HepG2 (cell line): ENCODE results near the gene PSKH1. TPM values are rescaled to one million over a fixed set of nuclear protein-coding genes. Genes with fewer than 3 reads are reported as not detected.

ENCODE experiments used
- ARNTL ChIP-seq: sonication (generic); formaldehyde crosslinking; IDR thresholded peaks from 2 replicates; pipeline ENCODE4 v1.4.0; 2020; ENCODE audit warnings: mild to moderate bottlenecking, missing genetic modification reagents
- ATRX ChIP-seq: sonication (generic); formaldehyde crosslinking; IDR thresholded peaks from 2 replicates; pipeline ENCODE4 v1.4.0; 2020; ENCODE audit warnings: missing genetic modification reagents, borderline replicate concordance
- CC2D1A ChIP-seq: sonication (generic); formaldehyde crosslinking; IDR thresholded peaks from 2 replicates; pipeline ENCODE4 v1.8.1; 2023; ENCODE audit warnings: mild to moderate bottlenecking, missing genetic modification reagents
- HOXA7 ChIP-seq: sonication (generic); formaldehyde crosslinking; IDR thresholded peaks from 2 replicates; pipeline ENCODE4 v1.8.1; 2022; ENCODE audit warnings: mild to moderate bottlenecking, missing genetic modification reagents, moderate library complexity
- NFKB2 ChIP-seq: sonication (generic); formaldehyde crosslinking; IDR thresholded peaks from 2 replicates; pipeline ENCODE4 v1.4.0; 2020; ENCODE audit warnings: missing genetic modification reagents, borderline replicate concordance
- REXO4 ChIP-seq: sonication (generic); formaldehyde crosslinking; IDR thresholded peaks from 2 replicates; pipeline ENCODE4 v1.8.0; 2022; ENCODE audit warnings: missing genetic modification reagents, mild to moderate bottlenecking, borderline replicate concordance
- TOE1 ChIP-seq: sonication (generic); formaldehyde crosslinking; IDR thresholded peaks from 2 replicates; pipeline ENCODE4 v1.4.0; 2020; ENCODE audit warnings: mild to moderate bottlenecking, missing genetic modification reagents
- TSC22D2 ChIP-seq: sonication (generic); formaldehyde crosslinking; IDR thresholded peaks from 2 replicates; pipeline ENCODE4 v1.5.1; 2020; ENCODE audit warnings: missing genetic modification reagents, mild to moderate bottlenecking, borderline replicate concordance
- U2AF1 ChIP-seq: fragments of 200-400 bp; formaldehyde crosslinking; optimal IDR thresholded peaks from 2 replicates; pipeline ENCODE3; 2017; ENCODE audit warnings: mild to moderate bottlenecking, low read depth, low read length
- XRCC5 ChIP-seq: fragments of 200-400 bp; formaldehyde crosslinking; optimal IDR thresholded peaks from 2 replicates; pipeline ENCODE3; 2017; ENCODE audit warnings: mild to moderate bottlenecking, low read length
- YEATS4 ChIP-seq: sonication (generic); formaldehyde crosslinking; IDR thresholded peaks from 2 replicates; pipeline ENCODE4 v1.4.0; 2020; ENCODE audit warnings: missing genetic modification reagents, borderline replicate concordance
- ZNF567 ChIP-seq: sonication (generic); formaldehyde crosslinking; IDR thresholded peaks from 2 replicates; pipeline ENCODE4 v1.8.1; 2023; ENCODE audit warnings: mild to moderate bottlenecking, missing genetic modification reagents, borderline replicate concordance
- ZNF713 ChIP-seq: sonication (generic); formaldehyde crosslinking; IDR thresholded peaks from 2 replicates; pipeline ENCODE4 v1.4.0; 2020; ENCODE audit warnings: mild to moderate bottlenecking, missing genetic modification reagents
- ZNF761 ChIP-seq: sonication (generic); formaldehyde crosslinking; conservative IDR thresholded peaks from 2 replicates; pipeline ENCODE4 v1.4.0; 2020; ENCODE audit warnings: mild to moderate bottlenecking, missing genetic modification reagents
- polyA plus RNA-seq, 8 experiments: library from polyadenylated mRNA; depleted of rRNA in 3 of 8; stranded (reverse) in 7 of 8; unstranded in 1 of 8; fragments of >200 nt; fragmentation: Illumina TruSeq in 4 of 8; extraction: Trizol in 4 of 8; gene quantifications; 2 replicates each; pipeline versions ENCODE4 v1.2.1 to v1.2.3, GENCODE V29; 2011 to 2016; ENCODE audit warnings: low read depth in 4 of 8, missing spikeins in 1 of 8, mixed read lengths in 1 of 8; ENCODE audit not compliant: insufficient read depth in 1 of 8
- total RNA-seq, 5 experiments: library from RNA; depleted of rRNA; stranded (reverse); fragments of >200 nt; fragmentation: Illumina TruSeq; extraction: Trizol; gene quantifications; 2 replicates each; pipeline ENCODE4 v1.2.3, GENCODE V29; 2016; ENCODE audit warnings: low read depth in 1 of 5
- TF ChIP-seq, protein P1 (sequence below): sonication (generic); formaldehyde crosslinking; IDR thresholded peaks from 2 replicates; pipeline ENCODE4 v1.5.0; 2020; ENCODE audit warnings: missing genetic modification reagents
- TF ChIP-seq, protein P2 (sequence below): sonication (generic); formaldehyde crosslinking; IDR thresholded peaks from 2 replicates; pipeline ENCODE4 v1.4.0; 2020; ENCODE audit warnings: mild to moderate bottlenecking, missing genetic modification reagents
- TF ChIP-seq, protein P3 (sequence below): sonication (generic); formaldehyde crosslinking; IDR thresholded peaks from 2 replicates; pipeline ENCODE4 v1.4.0; 2020; ENCODE audit warnings: missing genetic modification reagents
- TF ChIP-seq, protein P4 (sequence below): sonication (generic); formaldehyde crosslinking; IDR thresholded peaks from 2 replicates; pipeline ENCODE4 v1.4.0; 2020; ENCODE audit warnings: missing genetic modification reagents
- TF ChIP-seq, protein P5 (sequence below): sonication (generic); formaldehyde crosslinking; IDR thresholded peaks from 2 replicates; pipeline ENCODE4 v1.5.0; 2020; ENCODE audit warnings: mild to moderate bottlenecking, missing genetic modification reagents

The PSKH1 gene
- total and polyA plus RNA-seq, 2 of the 13 experiments (the other 11 are each of a cell fraction or from before 2014, with no cell fraction given) = 8.4 to 19.1 TPM

DNA sequence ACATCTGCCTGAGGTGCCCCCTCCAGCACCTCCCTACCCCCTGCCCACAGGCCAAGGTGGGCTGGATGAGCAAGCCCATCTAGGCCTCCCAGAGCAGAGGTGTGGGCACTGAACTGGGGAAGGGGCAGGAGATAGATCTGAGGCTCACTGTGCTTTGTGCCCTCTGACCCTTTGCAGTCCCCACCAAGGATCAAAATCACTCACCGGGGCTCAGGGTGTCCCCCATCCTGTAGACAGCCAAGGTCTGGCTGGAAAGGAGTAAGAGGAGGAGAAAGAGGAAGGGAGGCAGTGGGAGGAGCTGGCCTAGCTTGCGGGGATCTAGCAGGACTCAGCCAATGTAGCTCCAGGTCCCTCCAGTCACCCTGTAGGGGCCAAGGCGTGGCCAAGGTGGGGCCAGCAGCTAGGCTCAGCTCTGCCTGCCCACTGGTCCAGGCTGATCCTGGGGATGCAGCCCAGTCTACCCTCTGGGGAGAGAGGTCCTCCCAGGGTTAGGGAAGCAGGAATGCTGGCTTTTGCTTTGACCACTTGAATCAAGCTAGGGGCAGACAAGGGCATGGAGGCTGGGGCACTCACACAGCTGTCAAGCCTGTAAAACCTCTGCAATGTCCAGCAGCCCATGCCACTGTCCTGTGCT, 73.6 kb downstream of the PSKH1 start (continued):
- TF ChIP-seq HOXA7 (no peak), YEATS4 (0 out of 2 replicates have a peak, but pooled peaks have one; percentile 39), ARNTL (0 out of 2 replicates have a peak, but pooled peaks have one; percentile 49), U2AF1 (no peak), REXO4 (CRISPR knock-in tag) (no peak), XRCC5 (peak; percentile 55), TSC22D2 (CRISPR knock-in tag) (0 out of 2 replicates have a peak, but pooled peaks have one; percentile 17), TOE1 (CRISPR knock-in tag) (no peak), ATRX (CRISPR knock-in tag) (no peak), ZNF567 (no peak), ZNF761 (CRISPR knock-in tag) (no peak), CC2D1A (CRISPR knock-in tag) (0 out of 2 replicates have a peak, but pooled peaks have one; percentile 6), NFKB2 (CRISPR knock-in tag) (peak; percentile 44; the same call in 1 of the 2 replicates), ZNF713 (0 out of 2 replicates have a peak, but pooled peaks have one; percentile 57)
- TF ChIP-seq, protein P1, sequence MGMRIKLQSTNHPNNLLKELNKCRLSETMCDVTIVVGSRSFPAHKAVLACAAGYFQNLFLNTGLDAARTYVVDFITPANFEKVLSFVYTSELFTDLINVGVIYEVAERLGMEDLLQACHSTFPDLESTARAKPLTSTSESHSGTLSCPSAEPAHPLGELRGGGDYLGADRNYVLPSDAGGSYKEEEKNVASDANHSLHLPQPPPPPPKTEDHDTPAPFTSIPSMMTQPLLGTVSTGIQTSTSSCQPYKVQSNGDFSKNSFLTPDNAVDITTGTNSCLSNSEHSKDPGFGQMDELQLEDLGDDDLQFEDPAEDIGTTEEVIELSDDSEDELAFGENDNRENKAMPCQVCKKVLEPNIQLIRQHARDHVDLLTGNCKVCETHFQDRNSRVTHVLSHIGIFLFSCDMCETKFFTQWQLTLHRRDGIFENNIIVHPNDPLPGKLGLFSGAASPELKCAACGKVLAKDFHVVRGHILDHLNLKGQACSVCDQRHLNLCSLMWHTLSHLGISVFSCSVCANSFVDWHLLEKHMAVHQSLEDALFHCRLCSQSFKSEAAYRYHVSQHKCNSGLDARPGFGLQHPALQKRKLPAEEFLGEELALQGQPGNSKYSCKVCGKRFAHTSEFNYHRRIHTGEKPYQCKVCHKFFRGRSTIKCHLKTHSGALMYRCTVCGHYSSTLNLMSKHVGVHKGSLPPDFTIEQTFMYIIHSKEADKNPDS (CRISPR knock-in tag) = 0 out of 2 replicates have a peak, but pooled peaks have one; percentile 8
- TF ChIP-seq, protein P2, sequence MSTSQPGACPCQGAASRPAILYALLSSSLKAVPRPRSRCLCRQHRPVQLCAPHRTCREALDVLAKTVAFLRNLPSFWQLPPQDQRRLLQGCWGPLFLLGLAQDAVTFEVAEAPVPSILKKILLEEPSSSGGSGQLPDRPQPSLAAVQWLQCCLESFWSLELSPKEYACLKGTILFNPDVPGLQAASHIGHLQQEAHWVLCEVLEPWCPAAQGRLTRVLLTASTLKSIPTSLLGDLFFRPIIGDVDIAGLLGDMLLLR (CRISPR knock-in tag) = no peak
- TF ChIP-seq, protein P3, sequence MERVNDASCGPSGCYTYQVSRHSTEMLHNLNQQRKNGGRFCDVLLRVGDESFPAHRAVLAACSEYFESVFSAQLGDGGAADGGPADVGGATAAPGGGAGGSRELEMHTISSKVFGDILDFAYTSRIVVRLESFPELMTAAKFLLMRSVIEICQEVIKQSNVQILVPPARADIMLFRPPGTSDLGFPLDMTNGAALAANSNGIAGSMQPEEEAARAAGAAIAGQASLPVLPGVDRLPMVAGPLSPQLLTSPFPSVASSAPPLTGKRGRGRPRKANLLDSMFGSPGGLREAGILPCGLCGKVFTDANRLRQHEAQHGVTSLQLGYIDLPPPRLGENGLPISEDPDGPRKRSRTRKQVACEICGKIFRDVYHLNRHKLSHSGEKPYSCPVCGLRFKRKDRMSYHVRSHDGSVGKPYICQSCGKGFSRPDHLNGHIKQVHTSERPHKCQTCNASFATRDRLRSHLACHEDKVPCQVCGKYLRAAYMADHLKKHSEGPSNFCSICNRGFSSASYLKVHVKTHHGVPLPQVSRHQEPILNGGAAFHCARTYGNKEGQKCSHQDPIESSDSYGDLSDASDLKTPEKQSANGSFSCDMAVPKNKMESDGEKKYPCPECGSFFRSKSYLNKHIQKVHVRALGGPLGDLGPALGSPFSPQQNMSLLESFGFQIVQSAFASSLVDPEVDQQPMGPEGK (CRISPR knock-in tag) = peak; percentile 28
- TF ChIP-seq, protein P4, sequence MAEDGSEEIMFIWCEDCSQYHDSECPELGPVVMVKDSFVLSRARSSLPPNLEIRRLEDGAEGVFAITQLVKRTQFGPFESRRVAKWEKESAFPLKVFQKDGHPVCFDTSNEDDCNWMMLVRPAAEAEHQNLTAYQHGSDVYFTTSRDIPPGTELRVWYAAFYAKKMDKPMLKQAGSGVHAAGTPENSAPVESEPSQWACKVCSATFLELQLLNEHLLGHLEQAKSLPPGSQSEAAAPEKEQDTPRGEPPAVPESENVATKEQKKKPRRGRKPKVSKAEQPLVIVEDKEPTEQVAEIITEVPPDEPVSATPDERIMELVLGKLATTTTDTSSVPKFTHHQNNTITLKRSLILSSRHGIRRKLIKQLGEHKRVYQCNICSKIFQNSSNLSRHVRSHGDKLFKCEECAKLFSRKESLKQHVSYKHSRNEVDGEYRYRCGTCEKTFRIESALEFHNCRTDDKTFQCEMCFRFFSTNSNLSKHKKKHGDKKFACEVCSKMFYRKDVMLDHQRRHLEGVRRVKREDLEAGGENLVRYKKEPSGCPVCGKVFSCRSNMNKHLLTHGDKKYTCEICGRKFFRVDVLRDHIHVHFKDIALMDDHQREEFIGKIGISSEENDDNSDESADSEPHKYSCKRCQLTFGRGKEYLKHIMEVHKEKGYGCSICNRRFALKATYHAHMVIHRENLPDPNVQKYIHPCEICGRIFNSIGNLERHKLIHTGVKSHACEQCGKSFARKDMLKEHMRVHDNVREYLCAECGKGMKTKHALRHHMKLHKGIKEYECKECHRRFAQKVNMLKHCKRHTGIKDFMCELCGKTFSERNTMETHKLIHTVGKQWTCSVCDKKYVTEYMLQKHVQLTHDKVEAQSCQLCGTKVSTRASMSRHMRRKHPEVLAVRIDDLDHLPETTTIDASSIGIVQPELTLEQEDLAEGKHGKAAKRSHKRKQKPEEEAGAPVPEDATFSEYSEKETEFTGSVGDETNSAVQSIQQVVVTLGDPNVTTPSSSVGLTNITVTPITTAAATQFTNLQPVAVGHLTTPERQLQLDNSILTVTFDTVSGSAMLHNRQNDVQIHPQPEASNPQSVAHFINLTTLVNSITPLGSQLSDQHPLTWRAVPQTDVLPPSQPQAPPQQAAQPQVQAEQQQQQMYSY = peak; percentile 76
- TF ChIP-seq, protein P5, sequence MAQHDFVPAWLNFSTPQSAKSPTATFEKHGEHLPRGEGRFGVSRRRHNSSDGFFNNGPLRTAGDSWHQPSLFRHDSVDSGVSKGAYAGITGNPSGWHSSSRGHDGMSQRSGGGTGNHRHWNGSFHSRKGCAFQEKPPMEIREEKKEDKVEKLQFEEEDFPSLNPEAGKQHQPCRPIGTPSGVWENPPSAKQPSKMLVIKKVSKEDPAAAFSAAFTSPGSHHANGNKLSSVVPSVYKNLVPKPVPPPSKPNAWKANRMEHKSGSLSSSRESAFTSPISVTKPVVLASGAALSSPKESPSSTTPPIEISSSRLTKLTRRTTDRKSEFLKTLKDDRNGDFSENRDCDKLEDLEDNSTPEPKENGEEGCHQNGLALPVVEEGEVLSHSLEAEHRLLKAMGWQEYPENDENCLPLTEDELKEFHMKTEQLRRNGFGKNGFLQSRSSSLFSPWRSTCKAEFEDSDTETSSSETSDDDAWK (CRISPR knock-in tag) = no peak
